RWPE2 (cell line): Measurements from ENCODE around the gene IP6K3.

Experiments
- ATAC-seq: fragments of 200-7000 bp; cut with Tn5 transposase; 3 replicates; pipeline ENCODE4 v1.9.1; 2021; ENCODE audit warnings: low read depth
- DNase-seq: peaks from one replicate; pipeline ENCODE4 v3.0.0-alpha.2; 2020; ENCODE audit warnings: low spot score
- H3K27ac ChIP-seq: fragments of 450-650 bp; 2 replicates; pipeline ENCODE4 v1.5.1; 2017; ENCODE audit warnings: mild to moderate bottlenecking; ENCODE audit not compliant: poor library complexity, severe bottlenecking
- H3K27me3 ChIP-seq: fragments of 250-450 bp; sonication (Bioruptor Pico); 2 replicates; pipeline ENCODE4 v1.5.1; 2021; ENCODE audit warnings: mild to moderate bottlenecking, moderate library complexity; ENCODE audit not compliant: insufficient read depth, poor library complexity, severe bottlenecking
- H3K36me3 ChIP-seq: fragments of 250-450 bp; sonication (Bioruptor Pico); 2 replicates; pipeline ENCODE4 v1.5.1; 2020; ENCODE audit warnings: low read depth, mild to moderate bottlenecking, moderate library complexity
- H3K4me1 ChIP-seq: fragments of 250-450 bp; sonication (Bioruptor Pico); 2 replicates; pipeline ENCODE4 v1.5.1; 2021; ENCODE audit warnings: mild to moderate bottlenecking, moderate library complexity; ENCODE audit not compliant: insufficient read depth, poor library complexity, severe bottlenecking
- H3K4me3 ChIP-seq: fragments of 250-450 bp; sonication (Bioruptor Pico); 2 replicates; pipeline ENCODE4 v1.5.1; 2021; ENCODE audit warnings: mild to moderate bottlenecking, moderate library complexity; ENCODE audit not compliant: severe bottlenecking
- H3K9me3 ChIP-seq: fragments of 250-450 bp; sonication (Bioruptor Pico); 2 replicates; pipeline ENCODE4 v1.5.1; 2021; ENCODE audit warnings: mild to moderate bottlenecking, moderate library complexity; ENCODE audit not compliant: severe bottlenecking
- TF ChIP-seq, protein P1 (sequence below): fragments of 450-650 bp; IDR thresholded peaks from one replicate; pipeline ENCODE4 v1.5.1; 2017; ENCODE audit warnings: mild to moderate bottlenecking, moderate library complexity; ENCODE audit not compliant: poor library complexity, severe bottlenecking

IP6K3 gene

GRCh38 chr6:33739571-33739970 is 7.1 kb downstream of the IP6K3 start:
- no peak for ATAC-seq
- Histone ChIP-seq H3K4me1 (peaks cover 10% of the 10 kb centered on the region), H3K9me3 (no peaks in the 10 kb centered on the region), H3K36me3 (no peaks in the 10 kb centered on the region), H3K27ac (no peak overlapping the region), H3K4me3 (no peak overlapping the region), H3K27me3 (no peaks in the 10 kb centered on the region)
- TF ChIP-seq, protein P1, sequence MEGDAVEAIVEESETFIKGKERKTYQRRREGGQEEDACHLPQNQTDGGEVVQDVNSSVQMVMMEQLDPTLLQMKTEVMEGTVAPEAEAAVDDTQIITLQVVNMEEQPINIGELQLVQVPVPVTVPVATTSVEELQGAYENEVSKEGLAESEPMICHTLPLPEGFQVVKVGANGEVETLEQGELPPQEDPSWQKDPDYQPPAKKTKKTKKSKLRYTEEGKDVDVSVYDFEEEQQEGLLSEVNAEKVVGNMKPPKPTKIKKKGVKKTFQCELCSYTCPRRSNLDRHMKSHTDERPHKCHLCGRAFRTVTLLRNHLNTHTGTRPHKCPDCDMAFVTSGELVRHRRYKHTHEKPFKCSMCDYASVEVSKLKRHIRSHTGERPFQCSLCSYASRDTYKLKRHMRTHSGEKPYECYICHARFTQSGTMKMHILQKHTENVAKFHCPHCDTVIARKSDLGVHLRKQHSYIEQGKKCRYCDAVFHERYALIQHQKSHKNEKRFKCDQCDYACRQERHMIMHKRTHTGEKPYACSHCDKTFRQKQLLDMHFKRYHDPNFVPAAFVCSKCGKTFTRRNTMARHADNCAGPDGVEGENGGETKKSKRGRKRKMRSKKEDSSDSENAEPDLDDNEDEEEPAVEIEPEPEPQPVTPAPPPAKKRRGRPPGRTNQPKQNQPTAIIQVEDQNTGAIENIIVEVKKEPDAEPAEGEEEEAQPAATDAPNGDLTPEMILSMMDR = no peak
- no peak for DNase-seq

- H3K27ac ChIP-seq = no peak overlapping the region
- DNase-seq = no peak
- no peak overlapping the region for H3K4me3 ChIP-seq
- no peaks in the 10 kb centered on the region for H3K36me3 ChIP-seq
- ATAC-seq = no peak
- TF ChIP-seq, protein P1 = no peak
- no peaks in the 10 kb centered on the region for H3K9me3 ChIP-seq
- peaks cover 3% of the 10 kb centered on the region for H3K4me1 ChIP-seq
- no peaks in the 10 kb centered on the region for H3K27me3 ChIP-seq
Measured at GRCh38 chr6:33738879-33739278, 7.8 kb downstream of the IP6K3 start.

- H3K4me1 ChIP-seq = no peaks in the 10 kb centered on the region
- no peak for DNase-seq
Measured at GRCh38 chr6:33738153-33738552, 8.6 kb downstream of the IP6K3 start.

GRCh38 chr6:33737267-33738026 is 9.3 kb downstream of the IP6K3 start:
- ATAC-seq (no peak), DNase-seq (no peak)
- Histone ChIP-seq H3K9me3 (no peaks in the 10 kb centered on the region), H3K36me3 (no peaks in the 10 kb centered on the region), H3K4me1 (no peaks in the 10 kb centered on the region), H3K4me3 (no peak overlapping the region), H3K27ac (no peak overlapping the region), H3K27me3 (no peaks in the 10 kb centered on the region)
- TF ChIP-seq, protein P1 = no peak

More at GRCh38 chr6:33738153-33738552, 8.6 kb downstream of the IP6K3 start:
- H3K36me3 ChIP-seq = no peaks in the 10 kb centered on the region
- H3K9me3 ChIP-seq = no peaks in the 10 kb centered on the region
- no peaks in the 10 kb centered on the region for H3K27me3 ChIP-seq
- H3K4me3 ChIP-seq = no peak overlapping the region
- TF ChIP-seq, protein P1 = no peak
- ATAC-seq = no peak
- H3K27ac ChIP-seq = no peak overlapping the region

- DNase-seq (no peak), ATAC-seq (no peak)
- H3K4me1 ChIP-seq = no peaks in the 10 kb centered on the region
- TF ChIP-seq, protein P1 = no peak
- no peaks in the 10 kb centered on the region for H3K36me3 ChIP-seq
- no peaks in the 10 kb centered on the region for H3K27me3 ChIP-seq
- no peaks in the 10 kb centered on the region for H3K9me3 ChIP-seq
- no peak overlapping the region for H3K27ac ChIP-seq
- no peak overlapping the region for H3K4me3 ChIP-seq
Measured at GRCh38 chr6:33735216-33735615, 11.5 kb downstream of the IP6K3 start.
